Smooth muscle cell (in vitro differentiated cells): ENCODE measurements around the gene RBM33. TPM values are rescaled to one million over a fixed set of nuclear protein-coding genes. Genes with fewer than 3 reads are reported as not detected.
A peak's percentile ranks its signal among the peaks of the same experiment; 100 is the strongest.

Experiments used
- DNase-seq: peaks from one replicate; lab custom pipeline; 2025; ENCODE audit not compliant: unreplicated experiment; lab: John Stamatoyannopoulos, UW
- H2AFZ ChIP-seq: fragments of 200-600 bp; sonication (generic); 2 replicates; pipeline ENCODE4 v1.6.0; 2016; ENCODE audit warnings: antibody characterized with exemption, low read depth, mild to moderate bottlenecking
- H3F3A ChIP-seq: fragments of 200-600 bp; sonication (generic); 2 replicates; pipeline ENCODE4 v1.6.0; 2017; ENCODE audit warnings: antibody characterized with exemption, low read depth
- H3K27ac ChIP-seq: fragments of 200-600 bp; sonication (generic); 2 replicates; pipeline ENCODE4 v1.5.1; 2016; ENCODE audit warnings: low read depth, mild to moderate bottlenecking
- H3K27me3 ChIP-seq: fragments of 200-600 bp; sonication (generic); 2 replicates; pipeline ENCODE4 v1.6.1; 2016; ENCODE audit warnings: low read depth, mild to moderate bottlenecking
- H3K36me3 ChIP-seq: fragments of 200-600 bp; sonication (generic); 2 replicates; pipeline ENCODE4 v1.5.1; 2016; ENCODE audit warnings: low read depth
- H3K4me1 ChIP-seq: fragments of 200-600 bp; sonication (generic); 2 replicates; pipeline ENCODE4 v1.5.1; 2016; ENCODE audit warnings: low read depth
- H3K4me2 ChIP-seq: fragments of 200-600 bp; sonication (generic); 2 replicates; pipeline ENCODE4 v1.6.0; 2016; ENCODE audit warnings: mild to moderate bottlenecking
- H3K4me3 ChIP-seq: fragments of 200-600 bp; sonication (generic); 2 replicates; pipeline ENCODE4 v1.5.1; 2016; ENCODE audit warnings: mild to moderate bottlenecking
- H3K79me2 ChIP-seq: fragments of 200-600 bp; sonication (generic); 2 replicates; pipeline ENCODE4 v1.6.0; 2016; ENCODE audit warnings: low read depth, mild to moderate bottlenecking
- H3K9ac ChIP-seq: fragments of 200-600 bp; sonication (generic); 2 replicates; pipeline ENCODE4 v1.6.0; 2016; ENCODE audit warnings: low read depth
- H3K9me3 ChIP-seq: fragments of 200-600 bp; sonication (generic); replicated peaks from 2 replicates; pipeline ENCODE4 v1.5.1; 2016; ENCODE audit warnings: low read depth
- H4K20me1 ChIP-seq: fragments of 200-600 bp; sonication (generic); 2 replicates; pipeline ENCODE4 v1.6.0; 2016; ENCODE audit warnings: low read depth
- CTCF ChIP-seq: fragments of 200-600 bp; sonication (generic); IDR thresholded peaks from 2 replicates; pipeline ENCODE4 v1.5.1; 2017; ENCODE audit warnings: borderline replicate concordance, mild to moderate bottlenecking, antibody characterized with exemption; ENCODE audit not compliant: insufficient read depth, poor library complexity, severe bottlenecking
- WGBS: methylation state at CpG from one replicate; pipeline ENCODE4 v1.1.7; 2016; ENCODE audit warnings: low lambda C conversion rate; 5-methylcytosine and 5-hydroxymethylcytosine counted together
- polyA plus RNA-seq: library from polyadenylated mRNA; unstranded; fragments of >200 nt; fragmentation: Nextera tagmentation; extraction: Ambion mirVana; gene quantifications from 2 replicates; pipeline ENCODE4 v1.2.1, GENCODE V29; 2016
- total RNA-seq: library from RNA; depleted of rRNA; stranded (reverse); fragments of >200 nt; gene quantifications from 2 replicates; pipeline ENCODE4 v1.2.3, GENCODE V29; 2014

The RBM33 gene
- total and polyA plus RNA-seq, 2 experiments from 2014 or later = 22.5 to 25.3 TPM

GRCh38 chr7:155738652-155739537 is 94.4 kb downstream of the RBM33 start:
- peak; percentile 51 for TF ChIP-seq CTCF
- H3K79me2 ChIP-seq = no peaks in the 10 kb centered on the region
- H4K20me1 ChIP-seq = peaks cover 85% of the 10 kb centered on the region
- peaks cover 37% of the 10 kb centered on the region for H3K36me3 ChIP-seq
- DNase-seq = no peak
- WGBS = 82% methylated on average over 13 of the region's 13 CpGs
- H3K4me1 ChIP-seq = no peaks in the 10 kb centered on the region
- H3K9me3 ChIP-seq = no peaks in the 10 kb centered on the region
- no peaks in the 10 kb centered on the region for H3K27me3 ChIP-seq
- H2AFZ ChIP-seq = no peak overlapping the region
- no peak overlapping the region for H3K27ac ChIP-seq
- no peaks in the 10 kb centered on the region for H3F3A ChIP-seq
- H3K9ac ChIP-seq = no peak overlapping the region
- no peak overlapping the region for H3K4me3 ChIP-seq
- no peak overlapping the region for H3K4me2 ChIP-seq

DNA sequence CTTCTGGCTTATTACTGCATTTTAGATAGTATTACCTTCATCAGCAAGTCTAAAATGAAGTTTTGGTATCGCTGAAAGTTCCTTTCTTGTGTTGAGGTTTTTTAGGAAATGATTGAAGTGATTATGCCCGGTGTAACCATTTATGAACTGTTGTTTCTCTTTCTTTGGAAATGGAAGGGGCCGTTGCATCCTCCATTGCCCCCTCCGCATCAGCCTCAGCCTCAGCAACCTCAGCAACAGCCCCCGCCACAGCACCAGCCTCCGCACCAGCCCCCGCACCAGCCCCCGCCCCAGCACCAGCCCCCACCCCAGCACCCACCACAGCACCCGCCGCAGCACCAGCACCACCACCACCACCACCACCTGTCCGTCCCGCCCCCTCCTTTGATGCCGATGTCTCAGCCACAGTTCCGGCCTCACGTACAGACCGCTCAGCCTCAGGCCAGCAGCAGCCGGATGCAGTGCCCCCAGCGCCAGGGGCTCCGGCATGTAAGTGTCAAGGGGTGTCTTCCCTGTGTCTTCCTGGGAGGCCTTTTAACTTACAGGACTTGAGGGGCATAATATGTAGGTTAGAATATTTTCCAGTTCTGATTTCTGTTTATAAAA is 95.2 kb downstream of the RBM33 start:
- H3K27ac ChIP-seq = no peak overlapping the region
- DNase-seq = no peak
- no peaks in the 10 kb centered on the region for H3F3A ChIP-seq
- no peak overlapping the region for H3K9ac ChIP-seq
- H3K79me2 ChIP-seq = peaks cover 3% of the 10 kb centered on the region
- 97% methylated on average over 13 of the region's 19 CpGs for WGBS
- no peak for TF ChIP-seq CTCF
- no peak overlapping the region for H2AFZ ChIP-seq
- no peaks in the 10 kb centered on the region for H3K4me1 ChIP-seq
- peaks cover 85% of the 10 kb centered on the region for H4K20me1 ChIP-seq
- H3K4me3 ChIP-seq = no peak overlapping the region
- no peak overlapping the region for H3K4me2 ChIP-seq
- peaks cover 42% of the 10 kb centered on the region for H3K36me3 ChIP-seq
- no peaks in the 10 kb centered on the region for H3K9me3 ChIP-seq
- no peaks in the 10 kb centered on the region for H3K27me3 ChIP-seq

GRCh38 chr7:155741082-155741481 is 96.6 kb downstream of the RBM33 start:
- TF ChIP-seq CTCF = no peak
- no peak overlapping the region for H3K27ac ChIP-seq
- peaks cover 3% of the 10 kb centered on the region for H3K79me2 ChIP-seq
- H3K27me3 ChIP-seq = no peaks in the 10 kb centered on the region
- peaks cover 44% of the 10 kb centered on the region for H3K36me3 ChIP-seq
- H3K9me3 ChIP-seq = no peaks in the 10 kb centered on the region
- 91% methylated on average over 8 of the region's 8 CpGs for WGBS
- H3F3A ChIP-seq = no peaks in the 10 kb centered on the region
- DNase-seq = no peak
- no peak overlapping the region for H3K9ac ChIP-seq
- no peak overlapping the region for H3K4me3 ChIP-seq
- H4K20me1 ChIP-seq = peaks cover 81% of the 10 kb centered on the region
- H3K4me1 ChIP-seq = no peaks in the 10 kb centered on the region
- H3K4me2 ChIP-seq = no peak overlapping the region
- H2AFZ ChIP-seq = no peak overlapping the region
